DOHH2 (cell line): ENCODE measurements around the gene ATP9B.

Experiments used
- H3F3A ChIP-seq: fragments of 200-600 bp; sonication (generic), shearing (Covaris generic); 2 replicates; pipeline ENCODE4 v1.6.0; 2016; ENCODE audit warnings: antibody characterized with exemption, mild to moderate bottlenecking; ENCODE audit not compliant: control insufficient read depth, insufficient read depth
- H3K27ac ChIP-seq: fragments of 200-600 bp; sonication (generic); 2 replicates; pipeline ENCODE4 v1.5.1; 2014; ENCODE audit warnings: low read depth, mild to moderate bottlenecking, low read length, moderate library complexity
- H3K27me3 ChIP-seq: fragments of 200-600 bp; sonication (generic); 2 replicates; pipeline ENCODE4 v1.6.1; 2014; ENCODE audit warnings: mild to moderate bottlenecking, low read length, mixed read lengths; ENCODE audit not compliant: control insufficient read depth
- H3K36me3 ChIP-seq: fragments of 200-600 bp; sonication (generic); 2 replicates; pipeline ENCODE4 v1.6.1; 2014; ENCODE audit warnings: mild to moderate bottlenecking, low read length, moderate library complexity, mixed read lengths; ENCODE audit not compliant: control insufficient read depth
- H3K4me1 ChIP-seq: fragments of 200-600 bp; sonication (generic); 2 replicates; pipeline ENCODE4 v1.6.1; 2014; ENCODE audit warnings: mild to moderate bottlenecking, low read length, mixed read lengths; ENCODE audit not compliant: control insufficient read depth
- H3K4me2 ChIP-seq: fragments of 200-600 bp; sonication (generic); 2 replicates; pipeline ENCODE4 v1.6.0; 2014; ENCODE audit warnings: mild to moderate bottlenecking, low read length, moderate library complexity
- H3K4me3 ChIP-seq: fragments of 200-600 bp; sonication (generic); 2 replicates; pipeline ENCODE4 v1.5.1; 2014; ENCODE audit warnings: mild to moderate bottlenecking, low read length, mixed read lengths
- H3K79me2 ChIP-seq: fragments of 200-600 bp; sonication (generic); 2 replicates; pipeline ENCODE4 v1.6.1; 2014; ENCODE audit warnings: mild to moderate bottlenecking, low read length, mixed read lengths; ENCODE audit not compliant: control insufficient read depth
- H3K9me2 ChIP-seq: fragments of 200-600 bp; sonication (generic); replicated peaks from 2 replicates; pipeline ENCODE4 v1.6.1; 2014; ENCODE audit warnings: mild to moderate bottlenecking, low read length, mixed read lengths; ENCODE audit not compliant: control insufficient read depth
- H3K9me3 ChIP-seq: fragments of 200-600 bp; sonication (generic); 2 replicates; pipeline ENCODE4 v1.6.1; 2014; ENCODE audit warnings: antibody characterized with exemption, low read length, mixed read lengths; ENCODE audit not compliant: control insufficient read depth, insufficient read depth
- H4K20me1 ChIP-seq: fragments of 200-600 bp; sonication (generic); 2 replicates; pipeline ENCODE4 v1.6.0; 2014; ENCODE audit warnings: low read depth, mild to moderate bottlenecking, antibody characterized with exemption, low read length, moderate library complexity; ENCODE audit not compliant: control insufficient read depth, insufficient read depth
- EZH2phosphoT487 ChIP-seq: fragments of 200-600 bp; sonication (generic); IDR thresholded peaks from 2 replicates; pipeline ENCODE4 v1.6.1; 2017; ENCODE audit warnings: borderline replicate concordance, mild to moderate bottlenecking, antibody characterized with exemption, low read length, moderate library complexity, mixed read lengths
- TF ChIP-seq, protein P1 (sequence below): fragments of 200-600 bp; sonication (generic); IDR thresholded peaks from one replicate; pipeline ENCODE4 v1.5.1; 2014; ENCODE audit warnings: antibody characterized with exemption, mild to moderate bottlenecking, low read depth, low read length; ENCODE audit not compliant: poor library complexity, severe bottlenecking

Gene ATP9B

DNA sequence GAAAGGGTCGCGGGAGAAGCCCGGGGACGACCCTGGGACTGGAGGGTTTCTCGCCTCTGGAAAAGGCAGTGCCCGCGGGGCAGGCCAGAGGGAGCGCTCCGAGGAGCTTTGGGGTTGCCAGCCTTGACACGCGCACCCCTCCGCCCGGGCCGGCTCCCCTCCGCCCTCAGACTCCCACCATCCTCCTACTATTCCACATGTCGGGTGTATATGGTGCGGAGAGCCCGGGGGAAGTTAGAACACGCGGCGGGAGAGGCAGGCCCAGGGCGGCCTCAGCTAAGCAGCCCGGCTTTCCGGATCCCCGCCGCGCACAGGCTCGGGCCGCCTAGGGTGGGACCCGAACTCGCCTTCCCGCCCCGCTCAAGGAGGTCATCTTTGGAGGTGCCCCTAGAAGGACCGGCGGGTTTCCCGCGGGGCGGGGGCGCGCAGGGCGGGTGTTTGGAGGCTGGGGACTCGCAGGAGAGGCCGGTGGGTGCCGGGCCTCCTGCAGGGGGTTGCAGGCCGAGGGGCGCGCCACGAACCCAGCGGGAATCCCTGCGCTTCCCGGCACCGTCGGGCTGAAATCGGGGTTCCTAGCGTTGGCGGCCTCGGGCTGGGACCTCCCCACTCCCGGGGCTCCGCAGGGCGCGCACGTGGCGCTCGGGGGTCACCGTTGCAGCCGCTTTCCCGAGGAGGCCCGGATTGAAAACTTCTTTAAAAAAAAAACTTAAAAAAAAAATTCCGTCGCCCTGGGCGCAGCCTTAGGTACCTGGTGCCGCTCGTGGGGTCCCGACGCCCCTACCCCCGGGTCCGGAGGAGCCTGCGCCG lies 330.3 kb downstream of the ATP9B start:
- H3K27me3 ChIP-seq = peaks cover 15% of the 10 kb centered on the region
- H3F3A ChIP-seq = peaks cover 18% of the 10 kb centered on the region

DNA sequence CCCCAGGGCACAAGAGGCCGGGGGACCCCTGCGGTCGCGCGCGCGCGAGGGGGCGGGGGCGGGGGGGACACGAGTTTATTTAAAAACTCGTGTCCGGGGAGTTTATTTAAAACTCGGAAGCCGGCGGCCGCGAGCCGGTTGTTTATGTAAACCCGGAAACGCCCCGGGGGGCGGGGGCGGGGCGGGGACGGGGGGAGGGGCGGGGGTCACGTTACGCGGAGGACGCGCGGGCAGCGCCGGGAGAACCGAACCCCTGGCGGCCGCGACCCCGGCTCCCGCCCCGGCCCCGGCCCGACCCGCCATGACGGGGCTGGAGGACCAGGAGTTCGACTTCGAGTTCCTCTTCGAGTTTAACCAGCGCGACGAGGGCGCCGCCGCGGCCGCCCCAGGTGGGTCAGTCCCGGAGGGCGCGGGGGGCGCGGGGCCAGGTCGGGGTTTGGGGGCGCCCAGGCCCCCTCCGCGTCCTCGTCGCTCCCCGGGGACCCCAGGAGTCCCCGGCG lies 330.9 kb downstream of the ATP9B start:
- Histone ChIP-seq H3F3A (peaks cover 18% of the 10 kb centered on the region), H3K4me2 (peak overlapping the region; percentile 85), H3K27ac (peak overlapping the region; percentile 56), H3K79me2 (peaks cover 80% of the 10 kb centered on the region), H4K20me1 (0 out of 2 replicates have a peak, but pooled peaks cover 6% of the 10 kb centered on the region), H3K9me3 (no peaks in the 10 kb centered on the region), H3K27me3 (peaks cover 9% of the 10 kb centered on the region), H3K9me2 (no peaks in the 10 kb centered on the region), H3K36me3 (peaks cover 24% of the 10 kb centered on the region), H3K4me3 (peak overlapping the region; percentile 87), H3K4me1 (peaks cover 76% of the 10 kb centered on the region)
- no peak for TF ChIP-seq EZH2phosphoT487
- TF ChIP-seq, protein P1, sequence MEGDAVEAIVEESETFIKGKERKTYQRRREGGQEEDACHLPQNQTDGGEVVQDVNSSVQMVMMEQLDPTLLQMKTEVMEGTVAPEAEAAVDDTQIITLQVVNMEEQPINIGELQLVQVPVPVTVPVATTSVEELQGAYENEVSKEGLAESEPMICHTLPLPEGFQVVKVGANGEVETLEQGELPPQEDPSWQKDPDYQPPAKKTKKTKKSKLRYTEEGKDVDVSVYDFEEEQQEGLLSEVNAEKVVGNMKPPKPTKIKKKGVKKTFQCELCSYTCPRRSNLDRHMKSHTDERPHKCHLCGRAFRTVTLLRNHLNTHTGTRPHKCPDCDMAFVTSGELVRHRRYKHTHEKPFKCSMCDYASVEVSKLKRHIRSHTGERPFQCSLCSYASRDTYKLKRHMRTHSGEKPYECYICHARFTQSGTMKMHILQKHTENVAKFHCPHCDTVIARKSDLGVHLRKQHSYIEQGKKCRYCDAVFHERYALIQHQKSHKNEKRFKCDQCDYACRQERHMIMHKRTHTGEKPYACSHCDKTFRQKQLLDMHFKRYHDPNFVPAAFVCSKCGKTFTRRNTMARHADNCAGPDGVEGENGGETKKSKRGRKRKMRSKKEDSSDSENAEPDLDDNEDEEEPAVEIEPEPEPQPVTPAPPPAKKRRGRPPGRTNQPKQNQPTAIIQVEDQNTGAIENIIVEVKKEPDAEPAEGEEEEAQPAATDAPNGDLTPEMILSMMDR = no peak

More for the DNA sequence above, 330.3 kb downstream of the ATP9B start:
- TF ChIP-seq, protein P1 = no peak
- TF ChIP-seq EZH2phosphoT487 = no peak
- Histone ChIP-seq H4K20me1 (0 out of 2 replicates have a peak, but pooled peaks cover 6% of the 10 kb centered on the region), H3K4me1 (peaks cover 76% of the 10 kb centered on the region), H3K27ac (peak overlapping the region; percentile 56), H3K4me3 (peak overlapping the region; percentile 87), H3K36me3 (peaks cover 22% of the 10 kb centered on the region), H3K9me3 (no peaks in the 10 kb centered on the region), H3K4me2 (peak overlapping the region; percentile 85), H3K79me2 (peaks cover 74% of the 10 kb centered on the region), H3K9me2 (no peaks in the 10 kb centered on the region)

DNA sequence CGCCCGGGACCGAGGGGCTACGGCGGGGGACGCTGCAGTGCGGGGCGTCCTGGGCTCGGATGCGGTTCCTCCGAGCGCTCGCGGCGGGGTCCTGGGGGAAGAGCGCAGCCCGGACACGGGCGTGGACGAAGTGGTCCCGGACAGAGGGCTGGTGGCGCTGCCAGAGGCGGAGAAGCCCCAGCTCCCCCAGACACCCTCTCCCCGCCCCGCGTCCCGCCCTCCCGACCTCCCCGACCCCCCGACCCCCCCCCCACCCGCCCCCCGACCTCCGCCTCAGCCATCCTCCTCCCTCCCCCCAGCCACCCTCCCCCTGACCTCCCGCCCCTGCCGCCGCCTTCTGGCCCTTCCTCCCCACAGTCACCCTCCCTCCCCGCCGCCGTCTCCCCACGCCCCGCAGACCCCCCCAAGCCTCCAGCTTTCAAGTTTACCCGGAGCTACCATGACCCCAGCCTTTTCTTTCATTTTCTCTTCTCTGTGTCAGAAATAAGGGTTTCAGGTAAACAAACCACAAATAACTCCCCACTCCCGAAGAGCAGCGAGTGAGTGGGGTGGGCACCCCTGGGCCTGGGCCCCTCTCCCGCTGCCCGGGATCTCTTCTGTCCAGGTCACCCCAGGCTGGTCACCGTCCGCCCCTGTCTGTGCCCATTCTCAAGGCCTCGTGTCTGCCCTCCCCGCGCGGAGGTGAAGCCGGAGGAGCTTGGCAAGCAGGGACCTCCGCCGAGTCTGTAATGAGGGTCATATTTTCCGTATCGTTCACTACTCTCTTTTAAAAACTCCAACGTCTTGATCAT lies 331.6 kb downstream of the ATP9B start:
- peak overlapping the region; percentile 78 for H3K4me2 ChIP-seq
- no peaks in the 10 kb centered on the region for H3K9me2 ChIP-seq
- H4K20me1 ChIP-seq = 0 out of 2 replicates have a peak, but pooled peaks cover 6% of the 10 kb centered on the region
- peaks cover 82% of the 10 kb centered on the region for H3K4me1 ChIP-seq
- peak overlapping the region; percentile 87 for H3K4me3 ChIP-seq
- H3K27ac ChIP-seq = peak overlapping the region; percentile 40
- no peaks in the 10 kb centered on the region for H3K9me3 ChIP-seq
- H3K36me3 ChIP-seq = peaks cover 24% of the 10 kb centered on the region
- H3F3A ChIP-seq = peaks cover 18% of the 10 kb centered on the region
- H3K79me2 ChIP-seq = peaks cover 85% of the 10 kb centered on the region
- H3K27me3 ChIP-seq = peaks cover 9% of the 10 kb centered on the region
- TF ChIP-seq EZH2phosphoT487 = no peak
- TF ChIP-seq, protein P1 = no peak
